ENCODE measurements around the gene OSTM1. TPM values are rescaled to one million over a fixed set of nuclear protein-coding genes. Genes with fewer than 3 reads are reported as not detected.

Gene OSTM1
- total RNA-seq, 1 donor from 2014 or later, result 49.9 TPM

DNA sequence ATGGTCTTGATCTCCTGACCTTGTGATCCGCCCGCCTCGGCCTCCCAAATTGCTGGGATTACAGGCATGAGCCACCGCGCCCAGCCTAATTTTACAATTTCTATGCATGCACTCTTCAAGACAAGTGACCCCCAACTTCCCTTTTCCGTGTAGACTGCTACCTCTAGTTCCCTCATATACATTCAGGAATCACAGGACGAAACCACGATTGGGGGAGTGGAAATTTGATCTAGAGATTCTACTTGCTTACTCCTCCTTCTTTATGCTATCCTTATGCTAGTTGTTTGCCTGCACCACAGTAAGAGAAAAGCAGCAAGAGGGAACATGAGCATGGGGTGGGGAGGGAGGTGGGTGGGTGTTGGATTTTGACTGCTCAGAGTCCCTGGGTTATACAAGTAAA, 34.9 kb downstream of the OSTM1 start:
- no peak for DNase-seq (ENCODE audit: extremely low spot score, unreplicated experiment)
- no peak overlapping the region for H3K4me3 Mint-ChIP-seq (ENCODE audit: unreplicated experiment)
- TF ChIP-seq, protein P1, sequence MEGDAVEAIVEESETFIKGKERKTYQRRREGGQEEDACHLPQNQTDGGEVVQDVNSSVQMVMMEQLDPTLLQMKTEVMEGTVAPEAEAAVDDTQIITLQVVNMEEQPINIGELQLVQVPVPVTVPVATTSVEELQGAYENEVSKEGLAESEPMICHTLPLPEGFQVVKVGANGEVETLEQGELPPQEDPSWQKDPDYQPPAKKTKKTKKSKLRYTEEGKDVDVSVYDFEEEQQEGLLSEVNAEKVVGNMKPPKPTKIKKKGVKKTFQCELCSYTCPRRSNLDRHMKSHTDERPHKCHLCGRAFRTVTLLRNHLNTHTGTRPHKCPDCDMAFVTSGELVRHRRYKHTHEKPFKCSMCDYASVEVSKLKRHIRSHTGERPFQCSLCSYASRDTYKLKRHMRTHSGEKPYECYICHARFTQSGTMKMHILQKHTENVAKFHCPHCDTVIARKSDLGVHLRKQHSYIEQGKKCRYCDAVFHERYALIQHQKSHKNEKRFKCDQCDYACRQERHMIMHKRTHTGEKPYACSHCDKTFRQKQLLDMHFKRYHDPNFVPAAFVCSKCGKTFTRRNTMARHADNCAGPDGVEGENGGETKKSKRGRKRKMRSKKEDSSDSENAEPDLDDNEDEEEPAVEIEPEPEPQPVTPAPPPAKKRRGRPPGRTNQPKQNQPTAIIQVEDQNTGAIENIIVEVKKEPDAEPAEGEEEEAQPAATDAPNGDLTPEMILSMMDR (IDR thresholded peaks at IDR 0.05), result no peak
- no peak overlapping the region for H3K27ac Mint-ChIP-seq (ENCODE audit: unreplicated experiment)
- H3K9me3 Mint-ChIP-seq (ENCODE audit: unreplicated experiment), result no peaks in the 10 kb centered on the region
- peaks cover 46% of the 10 kb centered on the region for H3K36me3 Mint-ChIP-seq (ENCODE audit: unreplicated experiment)
- no peaks in the 10 kb centered on the region for H3K27me3 Mint-ChIP-seq (ENCODE audit: unreplicated experiment)
- H3K4me1 Mint-ChIP-seq (ENCODE audit: unreplicated experiment), result no peaks in the 10 kb centered on the region

DNA sequence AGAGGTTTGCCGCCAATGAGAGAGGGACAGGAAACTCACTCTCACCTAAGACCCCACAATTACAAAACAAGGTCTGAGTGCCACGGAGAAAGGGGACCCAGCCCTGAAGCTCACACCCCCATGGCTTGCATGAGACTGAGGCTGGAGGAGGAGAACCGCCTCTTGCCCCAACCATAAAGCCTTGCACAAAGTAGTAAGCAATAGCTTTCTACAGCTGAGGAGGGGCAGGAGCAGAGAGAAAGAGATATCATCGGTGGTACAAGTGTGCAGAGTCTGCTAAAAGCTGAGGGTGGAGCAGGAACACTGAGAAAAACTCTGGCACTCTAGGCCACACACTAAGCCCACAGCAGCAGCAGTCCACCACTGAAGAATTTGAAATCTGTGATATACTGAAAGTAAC, 37.7 kb downstream of the OSTM1 start:
- no peak overlapping the region for H3K27ac Mint-ChIP-seq (ENCODE audit: unreplicated experiment)
- no peak overlapping the region for H3K4me3 Mint-ChIP-seq (ENCODE audit: unreplicated experiment)
- peaks cover 46% of the 10 kb centered on the region for H3K36me3 Mint-ChIP-seq (ENCODE audit: unreplicated experiment)
- no peaks in the 10 kb centered on the region for H3K9me3 Mint-ChIP-seq (ENCODE audit: unreplicated experiment)
- no peak for DNase-seq (ENCODE audit: extremely low spot score, unreplicated experiment)
- H3K4me1 Mint-ChIP-seq (ENCODE audit: unreplicated experiment), result no peaks in the 10 kb centered on the region
- H3K27me3 Mint-ChIP-seq (ENCODE audit: unreplicated experiment), result no peaks in the 10 kb centered on the region
- TF ChIP-seq, protein P1 (IDR thresholded peaks at IDR 0.05), result no peak

DNA sequence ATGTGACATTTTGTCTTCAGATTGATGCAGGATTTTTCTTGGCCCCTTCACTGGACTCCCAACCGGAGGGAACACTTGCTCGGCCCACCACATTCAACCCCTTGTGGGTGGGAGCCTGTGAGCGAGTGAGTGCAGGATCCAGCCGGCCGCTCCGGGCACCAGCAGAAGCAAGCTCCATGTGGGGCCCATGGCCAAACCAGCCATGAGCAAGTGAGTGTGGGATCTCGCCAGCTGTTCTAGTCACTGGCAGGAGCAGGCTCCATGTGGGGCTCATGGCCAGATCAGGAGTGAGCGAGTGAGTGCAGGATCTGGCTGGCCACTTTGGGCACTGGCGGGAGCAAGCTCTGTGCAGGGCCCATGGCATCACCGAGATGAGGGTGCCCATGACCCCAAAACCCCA, 42.6 kb downstream of the OSTM1 start:
- TF ChIP-seq, protein P1 (IDR thresholded peaks at IDR 0.05), result no peak
- no peaks in the 10 kb centered on the region for H3K4me1 Mint-ChIP-seq (ENCODE audit: unreplicated experiment)
- no peak overlapping the region for H3K27ac Mint-ChIP-seq (ENCODE audit: unreplicated experiment)
- H3K9me3 Mint-ChIP-seq (ENCODE audit: unreplicated experiment), result no peaks in the 10 kb centered on the region
- no peak for DNase-seq (ENCODE audit: extremely low spot score, unreplicated experiment)
- no peak overlapping the region for H3K4me3 Mint-ChIP-seq (ENCODE audit: unreplicated experiment)
- H3K27me3 Mint-ChIP-seq (ENCODE audit: unreplicated experiment), result no peaks in the 10 kb centered on the region
- peaks cover 19% of the 10 kb centered on the region for H3K36me3 Mint-ChIP-seq (ENCODE audit: unreplicated experiment)

DNA sequence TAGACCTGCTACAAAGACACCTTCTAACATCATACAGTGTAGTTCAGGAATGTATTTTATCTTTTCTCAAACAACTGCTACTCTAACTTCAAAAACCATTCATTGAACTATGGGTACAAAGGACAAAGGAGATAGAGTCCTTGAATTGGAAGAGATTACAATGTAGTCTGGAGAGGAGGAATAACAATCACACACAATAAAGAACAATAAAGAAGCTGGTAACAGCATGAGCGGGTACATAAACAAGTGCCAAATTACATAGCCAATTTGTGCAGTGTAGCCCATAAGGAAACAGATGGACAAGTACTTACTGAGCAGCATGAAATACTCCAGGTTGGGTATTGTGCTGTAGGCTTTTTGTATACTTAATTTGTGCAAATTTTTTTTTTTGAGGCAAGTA, 44.3 kb downstream of the OSTM1 start:
- Mint-ChIP-seq H3K4me1 (ENCODE audit: unreplicated experiment) (no peaks in the 10 kb centered on the region), H3K36me3 (ENCODE audit: unreplicated experiment) (peaks cover 9% of the 10 kb centered on the region), H3K27me3 (ENCODE audit: unreplicated experiment) (no peaks in the 10 kb centered on the region), H3K27ac (ENCODE audit: unreplicated experiment) (no peak overlapping the region), H3K4me3 (ENCODE audit: unreplicated experiment) (no peak overlapping the region), H3K9me3 (ENCODE audit: unreplicated experiment) (no peaks in the 10 kb centered on the region)
- TF ChIP-seq, protein P1 (IDR thresholded peaks at IDR 0.05), result no peak
- DNase-seq (ENCODE audit: extremely low spot score, unreplicated experiment), result no peak

DNA sequence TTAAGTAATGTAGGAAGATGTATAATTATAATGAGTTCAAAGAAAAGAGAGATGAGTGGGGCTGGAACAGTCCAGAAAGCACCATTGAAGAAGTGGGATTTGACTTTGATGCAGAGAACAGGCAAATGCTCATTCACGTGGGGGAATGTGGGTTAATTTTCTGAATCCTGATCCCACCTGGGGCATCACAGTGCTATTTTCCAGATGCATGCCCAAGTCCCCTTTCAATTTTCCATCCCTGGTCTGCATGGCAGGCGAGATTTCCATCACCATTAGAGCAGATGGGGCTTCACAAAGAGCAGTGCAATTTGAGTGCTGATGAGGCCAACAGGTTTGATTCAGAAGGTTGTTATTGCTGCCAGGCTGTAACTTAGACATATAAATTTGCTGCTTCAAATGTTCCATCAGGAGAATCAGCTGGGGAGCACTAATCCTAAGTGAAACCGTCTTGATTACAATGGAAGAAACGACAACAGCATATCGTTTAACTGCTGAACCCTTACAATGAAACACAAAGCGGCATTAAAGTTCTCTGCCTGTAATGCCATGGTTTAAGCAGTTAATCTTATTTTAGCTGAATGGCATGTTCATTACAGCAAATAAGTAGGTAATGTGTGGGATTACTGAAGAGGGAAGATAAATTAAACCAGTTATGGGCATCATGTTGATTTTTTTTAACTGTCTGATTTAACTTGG, 45.2 kb downstream of the OSTM1 start:
- H3K27me3 Mint-ChIP-seq (ENCODE audit: unreplicated experiment), result no peaks in the 10 kb centered on the region
- no peaks in the 10 kb centered on the region for H3K4me1 Mint-ChIP-seq (ENCODE audit: unreplicated experiment)
- no peaks in the 10 kb centered on the region for H3K9me3 Mint-ChIP-seq (ENCODE audit: unreplicated experiment)
- TF ChIP-seq, protein P1 (IDR thresholded peaks at IDR 0.05), result no peak
- DNase-seq (ENCODE audit: extremely low spot score, unreplicated experiment), result no peak
- H3K4me3 Mint-ChIP-seq (ENCODE audit: unreplicated experiment), result no peak overlapping the region
- peaks cover 9% of the 10 kb centered on the region for H3K36me3 Mint-ChIP-seq (ENCODE audit: unreplicated experiment)
- H3K27ac Mint-ChIP-seq (ENCODE audit: unreplicated experiment), result no peak overlapping the region
